Kidney epithelial cell (primary cell): ENCODE data around the gene PXN. TPM values are rescaled to one million over a fixed set of nuclear protein-coding genes. Genes with fewer than 3 reads are reported as not detected.
"Not testable (repeated sequence)": the region's sequence is repeated elsewhere in the genome, so short reads cannot be mapped to it uniquely, and the experiment has no call there.

Experiments
- DNase-seq: peaks from one replicate; pipeline ENCODE4 v3.0.0-alpha.2; 2010; ENCODE audit warnings: low read depth
- H3K27me3 ChIP-seq: 2 replicates; pipeline ENCODE4 v1.6.0; 2011; ENCODE audit warnings: low read length; ENCODE audit not compliant: control insufficient read depth, insufficient read depth
- H3K36me3 ChIP-seq: 2 replicates; pipeline ENCODE4 v1.5.1; 2011; ENCODE audit warnings: low read length; ENCODE audit not compliant: control insufficient read depth, insufficient read depth
- H3K4me3 ChIP-seq: 2 replicates; pipeline ENCODE4 v1.5.1; 2011; ENCODE audit warnings: low read depth, mild to moderate bottlenecking, control low read depth, low read length
- CTCF ChIP-seq: IDR thresholded peaks from 2 replicates; pipeline ENCODE4 v1.5.1; 2011; ENCODE audit warnings: mild to moderate bottlenecking, moderate library complexity, low read length, control low read depth, inconsistent platforms; ENCODE audit not compliant: insufficient read depth, poor library complexity, severe bottlenecking
- total RNA-seq: library from RNA; depleted of rRNA; stranded (reverse); fragments of >200 nt; gene quantifications from 2 replicates; pipeline ENCODE4 v1.2.3, GENCODE V29; 2015

Gene PXN
- total RNA-seq, 1 donor from 2014 or later, result 88.1 TPM

DNA sequence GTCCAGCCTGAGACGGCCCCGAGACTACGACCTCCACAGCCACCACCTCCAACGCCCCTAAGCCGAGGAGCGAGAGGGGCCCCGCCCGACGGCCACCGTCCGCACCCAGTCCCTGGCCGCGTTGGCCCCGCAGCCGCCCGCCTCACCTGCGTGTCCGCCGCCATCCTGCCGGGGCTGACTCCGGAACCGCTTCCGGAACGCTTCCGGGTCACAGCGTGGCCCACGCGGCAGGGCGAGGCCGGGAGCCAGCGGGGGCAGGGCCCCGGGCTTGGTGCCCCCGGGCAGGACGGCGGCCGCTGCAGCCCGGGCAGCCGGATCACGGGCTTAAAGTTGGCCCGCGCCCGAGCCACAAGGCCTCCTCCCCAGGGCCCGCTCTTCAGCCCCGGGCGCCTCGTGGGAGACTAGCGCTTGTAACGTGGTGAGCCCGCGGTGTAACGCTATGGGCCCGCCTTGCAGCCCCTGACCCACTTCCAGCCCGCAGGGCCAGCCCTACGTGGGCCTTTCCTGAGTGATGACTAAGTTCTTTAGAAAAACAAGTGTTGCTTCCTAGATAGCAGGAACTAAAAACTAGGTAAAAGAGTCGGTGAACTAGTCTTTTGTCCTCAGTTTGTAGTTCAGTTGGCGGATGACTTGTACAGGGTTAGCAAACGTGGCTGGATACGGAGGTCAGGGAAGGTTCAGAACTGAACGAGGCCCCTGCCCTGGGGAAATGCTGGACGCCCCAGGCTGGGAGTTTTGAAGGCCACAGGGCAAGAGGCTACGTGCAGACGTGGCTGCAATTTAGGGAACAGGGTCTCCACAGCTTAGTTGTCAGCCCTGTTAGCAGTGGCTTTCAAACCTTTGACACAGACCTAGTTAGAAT lies 70.8 kb downstream of the PXN start, which contains the start of gene GCN1:
TSS of gene GCN1 (minus strand) at position 182 of the 862 bp plus-strand sequence. CDS start at position 164, 18 bp downstream.
- peak; percentile 37 for DNase-seq

GRCh38 chr12:120194226-120194533 lies 71.3 kb downstream of the PXN start:
- H3K4me3 ChIP-seq, result peak overlapping the region; percentile 87
- H3K27me3 ChIP-seq, result no peaks in the 10 kb centered on the region
- DNase-seq, result no peak
- no peak for TF ChIP-seq CTCF
- H3K36me3 ChIP-seq, result peaks cover 6% of the 10 kb centered on the region

More for the DNA sequence above, 70.8 kb downstream of the PXN start, which contains the start of gene GCN1:
- no peak for TF ChIP-seq CTCF
- H3K36me3 ChIP-seq, result peaks cover 6% of the 10 kb centered on the region
- H3K4me3 ChIP-seq, result peak within 1 kb of the TSS; percentile 87
- no peaks in the 10 kb centered on the region for H3K27me3 ChIP-seq

- not testable (repeated sequence) for H3K27me3 ChIP-seq, DNase-seq, H3K36me3 ChIP-seq
- peak overlapping the region; percentile 87 for H3K4me3 ChIP-seq
These were observed 72.2 kb downstream of the PXN start for GRCh38 chr12:120193286-120193685.

DNA sequence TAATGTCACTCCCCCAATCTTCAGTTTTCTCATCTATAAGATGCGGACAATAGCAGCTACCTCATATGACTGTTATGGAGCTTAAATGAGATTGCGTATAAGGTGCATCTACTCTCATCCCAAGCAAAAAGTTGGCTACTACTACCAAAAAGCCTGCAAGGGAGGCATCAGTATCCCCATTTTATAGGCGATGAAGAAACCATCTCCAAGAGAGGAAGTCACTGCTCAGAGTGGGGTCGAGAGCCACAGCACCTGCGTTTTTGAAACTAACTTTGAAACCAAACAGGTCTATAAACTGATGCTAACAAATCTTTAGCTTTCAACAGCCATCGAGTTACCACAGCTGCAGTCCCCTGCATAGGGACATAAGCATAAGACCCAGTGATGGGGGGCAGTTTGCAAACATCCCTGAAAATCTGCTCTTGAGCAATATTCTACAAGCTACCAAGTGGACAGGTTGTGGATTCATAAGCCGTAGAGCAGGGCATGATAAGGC lies 74.5 kb downstream of the PXN start:
- no peak for DNase-seq
- no peaks in the 10 kb centered on the region for H3K27me3 ChIP-seq
- no peak for TF ChIP-seq CTCF
- no peak overlapping the region for H3K4me3 ChIP-seq
- H3K36me3 ChIP-seq, result peaks cover 1% of the 10 kb centered on the region

DNA sequence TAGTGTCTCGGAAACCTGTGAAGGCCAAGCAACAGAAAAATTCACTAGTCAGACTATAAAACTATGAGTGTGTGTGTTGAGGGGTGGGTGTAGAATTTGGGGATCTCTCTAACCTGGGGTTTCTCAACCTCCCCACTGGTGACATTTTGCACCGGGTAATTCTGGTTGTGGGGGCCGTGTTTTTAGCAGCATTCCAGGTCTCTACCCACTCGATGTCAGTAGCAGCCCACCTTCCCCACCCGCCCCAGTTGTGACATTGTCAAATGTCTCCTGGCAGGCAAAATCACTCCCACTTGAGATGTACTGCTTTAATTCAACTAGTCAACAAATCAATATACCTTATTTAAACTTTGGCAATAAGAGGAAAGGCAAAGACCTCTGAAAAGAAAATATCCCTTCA lies 75.1 kb downstream of the PXN start:
- peaks cover 1% of the 10 kb centered on the region for H3K36me3 ChIP-seq
- H3K27me3 ChIP-seq, result no peaks in the 10 kb centered on the region
- no peak for TF ChIP-seq CTCF
- no peak for DNase-seq
- no peak overlapping the region for H3K4me3 ChIP-seq

DNA sequence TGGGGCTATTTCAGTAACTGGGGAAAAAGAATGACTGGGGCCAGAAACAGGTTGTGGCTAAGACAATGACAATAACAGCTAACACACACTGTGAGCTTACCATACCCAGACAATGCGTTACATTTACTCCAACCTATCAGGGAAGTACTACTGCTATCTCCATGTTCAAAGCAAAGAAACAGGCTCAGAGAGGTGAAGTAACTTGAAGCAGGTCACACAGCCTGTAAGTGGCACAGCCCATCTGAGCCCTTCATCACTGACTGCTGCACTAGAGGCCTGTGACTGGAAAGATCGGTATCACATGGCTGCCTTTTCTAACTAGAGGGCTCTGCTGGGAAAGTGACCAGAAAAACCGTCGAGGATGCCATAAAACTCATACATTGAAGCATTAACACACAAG lies 78.9 kb downstream of the PXN start:
- no peaks in the 10 kb centered on the region for H3K27me3 ChIP-seq
- TF ChIP-seq CTCF, result no peak
- H3K36me3 ChIP-seq, result peaks cover 5% of the 10 kb centered on the region
- H3K4me3 ChIP-seq, result no peak overlapping the region
- no peak for DNase-seq
